ENCODE data around the gene HLA-E. TPM values are rescaled to one million over a fixed set of nuclear protein-coding genes. Genes with fewer than 3 reads are reported as not detected.
"Not testable (repeated sequence)": the region's sequence is repeated elsewhere in the genome, so short reads cannot be mapped to it uniquely, and the experiment has no call there.

Gene HLA-E
- total RNA-seq, 3 donors from 2014 or later: 420 to 803 (median 575) TPM

DNA sequence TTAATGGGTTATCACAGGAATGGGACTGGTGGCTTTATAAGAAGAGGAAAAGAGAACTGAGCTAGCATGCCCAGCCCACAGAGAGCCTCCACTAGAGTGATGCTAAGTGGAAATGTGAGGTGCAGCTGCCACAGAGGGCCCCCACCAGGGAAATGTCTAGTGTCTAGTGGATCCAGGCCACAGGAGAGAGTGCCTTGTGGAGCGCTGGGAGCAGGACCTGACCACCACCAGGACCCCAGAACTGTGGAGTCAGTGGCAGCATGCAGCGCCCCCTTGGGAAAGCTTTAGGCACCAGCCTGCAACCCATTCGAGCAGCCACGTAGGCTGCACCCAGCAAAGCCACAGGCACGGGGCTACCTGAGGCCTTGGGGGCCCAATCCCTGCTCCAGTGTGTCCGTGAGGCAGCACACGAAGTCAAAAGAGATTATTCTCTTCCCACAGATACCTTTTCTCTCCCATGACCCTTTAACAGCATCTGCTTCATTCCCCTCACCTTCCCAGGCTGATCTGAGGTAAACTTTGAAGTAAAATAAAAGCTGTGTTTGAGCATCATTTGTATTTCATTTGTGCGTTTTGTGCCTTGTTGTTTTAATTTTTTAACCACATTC, 4.4 kb downstream of the HLA-E start:
- peak overlapping the region in 1 of 2 donors; percentile 29 for H3K27ac ChIP-seq
- H3K4me1 ChIP-seq: peaks cover 0 to 11% of the 10 kb centered on the region in 2 donors
- DNase-seq (ENCODE audit: low spot score in 2 of 2): no peak
- TF ChIP-seq POLR2AphosphoS5 (IDR thresholded peaks at IDR 0.05) (no peak), POLR2A (IDR thresholded peaks at IDR 0.05) (no peak)
- TF ChIP-seq, protein P1, sequence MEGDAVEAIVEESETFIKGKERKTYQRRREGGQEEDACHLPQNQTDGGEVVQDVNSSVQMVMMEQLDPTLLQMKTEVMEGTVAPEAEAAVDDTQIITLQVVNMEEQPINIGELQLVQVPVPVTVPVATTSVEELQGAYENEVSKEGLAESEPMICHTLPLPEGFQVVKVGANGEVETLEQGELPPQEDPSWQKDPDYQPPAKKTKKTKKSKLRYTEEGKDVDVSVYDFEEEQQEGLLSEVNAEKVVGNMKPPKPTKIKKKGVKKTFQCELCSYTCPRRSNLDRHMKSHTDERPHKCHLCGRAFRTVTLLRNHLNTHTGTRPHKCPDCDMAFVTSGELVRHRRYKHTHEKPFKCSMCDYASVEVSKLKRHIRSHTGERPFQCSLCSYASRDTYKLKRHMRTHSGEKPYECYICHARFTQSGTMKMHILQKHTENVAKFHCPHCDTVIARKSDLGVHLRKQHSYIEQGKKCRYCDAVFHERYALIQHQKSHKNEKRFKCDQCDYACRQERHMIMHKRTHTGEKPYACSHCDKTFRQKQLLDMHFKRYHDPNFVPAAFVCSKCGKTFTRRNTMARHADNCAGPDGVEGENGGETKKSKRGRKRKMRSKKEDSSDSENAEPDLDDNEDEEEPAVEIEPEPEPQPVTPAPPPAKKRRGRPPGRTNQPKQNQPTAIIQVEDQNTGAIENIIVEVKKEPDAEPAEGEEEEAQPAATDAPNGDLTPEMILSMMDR (IDR thresholded peaks at IDR 0.05): no peak
- intact Hi-C loops (cut with DNase I; ENCODE audit: low total_unique reads): no loop called here
- H3K36me3 ChIP-seq: no peaks in the 10 kb centered on the region
- H3K9me3 ChIP-seq: no peaks in the 10 kb centered on the region
- no peaks in the 10 kb centered on the region for H3K27me3 ChIP-seq
- H3K4me3 ChIP-seq: no peak overlapping the region

DNA sequence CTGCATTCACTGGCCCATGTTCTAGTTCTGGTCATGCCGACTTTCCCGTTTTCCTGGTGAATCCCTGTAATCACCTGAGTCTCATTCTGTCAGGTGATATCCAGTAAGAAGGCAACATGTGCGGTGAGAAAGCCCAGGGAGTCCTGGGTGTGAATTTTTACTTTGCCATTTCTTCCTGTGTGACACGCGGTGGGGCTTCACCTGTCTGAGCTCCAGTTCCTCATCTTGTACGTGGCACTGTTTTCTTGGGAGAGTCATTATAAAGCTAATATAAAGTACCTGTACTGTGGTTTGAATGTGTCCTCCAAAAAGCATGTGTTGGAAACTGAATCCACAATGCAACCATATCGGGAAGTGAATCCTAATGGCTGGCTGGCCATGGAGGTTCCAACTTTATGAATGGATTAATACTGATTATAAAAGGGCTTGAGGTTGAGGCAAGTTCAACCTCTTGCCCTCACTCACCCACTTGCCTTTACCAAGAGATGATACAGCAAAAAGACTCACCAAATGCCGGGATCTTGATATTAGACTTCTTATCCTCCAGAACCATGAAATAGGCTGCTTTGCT, 5.1 kb downstream of the HLA-E start:
- Histone ChIP-seq H3K27ac (peak overlapping the region in 1 of 2 donors; percentile 15), H3K4me1 (peaks cover 0 to 11% of the 10 kb centered on the region in 2 donors), H3K27me3 (no peaks in the 10 kb centered on the region), H3K9me3 (no peaks in the 10 kb centered on the region), H3K4me3 (no peak overlapping the region), H3K36me3 (no peaks in the 10 kb centered on the region)
- no peak for DNase-seq (ENCODE audit: low spot score in 2 of 2)
- intact Hi-C loops (cut with DNase I; ENCODE audit: low total_unique reads): no loop called here
- TF ChIP-seq POLR2A (IDR thresholded peaks at IDR 0.05) (no peak), POLR2AphosphoS5 (IDR thresholded peaks at IDR 0.05) (no peak)
- TF ChIP-seq, protein P1 (IDR thresholded peaks at IDR 0.05): no peak

DNA sequence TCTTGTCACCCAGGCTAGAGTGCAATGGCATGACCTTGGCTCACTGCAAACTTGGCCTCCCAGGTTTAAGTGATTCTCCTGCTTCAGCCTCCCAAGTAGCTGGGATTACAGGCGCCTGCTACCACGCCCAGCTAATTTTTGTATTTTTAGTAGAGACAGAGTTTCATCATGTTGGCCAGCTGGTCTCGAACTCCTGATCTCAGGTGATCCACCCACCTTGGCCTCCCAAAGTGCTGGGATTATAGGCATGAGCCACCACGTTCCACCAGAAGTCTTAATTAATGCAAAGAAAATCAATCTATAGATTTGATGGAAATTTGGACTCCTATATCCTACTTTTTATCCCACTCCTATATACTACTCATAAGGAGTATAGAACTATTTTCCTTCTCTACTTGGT, 5.8 kb downstream of the HLA-E start:
- DNase-seq (ENCODE audit: low spot score in 2 of 2); H3K27me3 ChIP-seq; H3K4me3 ChIP-seq; intact Hi-C loops (cut with DNase I; ENCODE audit: low total_unique reads); H3K36me3 ChIP-seq; H3K27ac ChIP-seq; H3K9me3 ChIP-seq: not testable (repeated sequence)
- peaks cover 0 to 11% of the 10 kb centered on the region in 2 donors for H3K4me1 ChIP-seq

DNA sequence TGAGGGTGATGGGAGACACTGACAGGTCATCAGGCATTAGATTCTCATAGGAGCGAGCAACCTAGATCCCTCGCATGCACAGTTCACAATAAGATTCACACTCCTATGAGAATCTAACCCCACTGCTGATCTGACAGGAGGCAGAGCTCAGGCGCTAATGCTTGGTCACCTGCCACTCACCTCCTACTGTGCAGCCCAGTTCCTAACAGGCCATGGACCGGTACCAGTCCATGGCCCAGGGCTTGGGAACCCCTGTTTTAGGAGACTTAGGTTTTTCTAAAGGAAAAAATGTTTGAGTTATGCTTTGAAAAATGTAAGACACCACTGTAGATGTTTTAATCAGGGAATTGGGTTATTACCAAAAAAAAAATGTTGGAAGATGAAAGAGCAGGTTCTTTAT, 6.7 kb downstream of the HLA-E start:
- H3K9me3 ChIP-seq: no peaks in the 10 kb centered on the region
- peak overlapping the region; percentile 29 to 61 for H3K27ac ChIP-seq
- H3K36me3 ChIP-seq: no peaks in the 10 kb centered on the region
- no peak for TF ChIP-seq POLR2A (IDR thresholded peaks at IDR 0.05)
- TF ChIP-seq, protein P1 (IDR thresholded peaks at IDR 0.05): no peak
- TF ChIP-seq POLR2AphosphoS5 (IDR thresholded peaks at IDR 0.05): no peak
- H3K4me3 ChIP-seq: no peak overlapping the region
- intact Hi-C loops (cut with DNase I; ENCODE audit: low total_unique reads): no loop called here
- no peak for DNase-seq (ENCODE audit: low spot score in 2 of 2)
- peaks cover 0 to 5% of the 10 kb centered on the region in 2 donors for H3K4me1 ChIP-seq
- H3K27me3 ChIP-seq: no peaks in the 10 kb centered on the region

DNA sequence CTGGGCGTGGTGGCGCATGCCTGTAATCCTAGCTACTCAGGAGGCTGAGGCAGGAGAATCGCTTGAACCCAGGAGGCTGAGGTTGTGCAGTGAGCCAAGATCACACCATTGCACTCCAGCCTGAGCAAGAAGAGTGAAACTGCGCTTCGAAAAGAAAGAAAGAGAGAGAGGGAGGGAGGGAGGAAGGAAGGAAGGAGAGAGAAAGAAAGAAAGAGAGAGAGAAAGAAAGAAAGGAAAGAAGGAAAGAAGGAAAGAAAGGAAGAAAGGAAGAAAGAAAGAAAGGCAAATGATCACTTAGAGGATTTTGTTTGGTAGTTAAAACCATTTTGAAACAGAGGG, 7.9 kb downstream of the HLA-E start:
- H3K4me1 ChIP-seq; H3K4me3 ChIP-seq; DNase-seq (ENCODE audit: low spot score in 2 of 2); H3K36me3 ChIP-seq; H3K9me3 ChIP-seq; intact Hi-C loops (cut with DNase I; ENCODE audit: low total_unique reads); H3K27me3 ChIP-seq: not testable (repeated sequence)
- H3K27ac ChIP-seq: peak overlapping the region in 1 of 2 donors; percentile 61

DNA sequence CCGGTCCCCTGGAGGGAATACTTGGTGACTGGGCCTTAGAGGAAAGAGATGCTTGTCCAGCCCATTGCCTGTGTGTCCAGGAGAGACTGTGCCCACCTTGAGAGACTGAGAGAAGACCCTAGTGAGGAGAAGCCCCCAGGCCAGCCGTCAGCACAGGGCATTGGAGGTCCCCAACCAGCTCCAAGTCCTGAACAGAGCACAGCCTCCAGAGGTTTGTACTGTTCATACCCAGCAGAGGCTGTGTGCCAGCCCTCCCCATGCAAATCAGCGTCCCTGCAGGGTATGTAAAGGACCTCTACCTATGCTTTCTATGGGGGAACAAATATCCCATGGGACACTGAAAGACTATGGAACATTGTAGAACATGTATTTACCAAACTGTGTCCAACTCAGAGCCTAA, 8.4 kb downstream of the HLA-E start:
- H3K4me3 ChIP-seq: no peak overlapping the region
- no peaks in the 10 kb centered on the region for H3K36me3 ChIP-seq
- H3K9me3 ChIP-seq: no peaks in the 10 kb centered on the region
- DNase-seq (ENCODE audit: low spot score in 2 of 2): no peak
- intact Hi-C loops (cut with DNase I; ENCODE audit: low total_unique reads): no loop called here
- TF ChIP-seq POLR2A (IDR thresholded peaks at IDR 0.05) (no peak), POLR2AphosphoS5 (IDR thresholded peaks at IDR 0.05) (no peak)
- TF ChIP-seq, protein P1 (IDR thresholded peaks at IDR 0.05): no peak
- no peaks in the 10 kb centered on the region for H3K27me3 ChIP-seq
- H3K27ac ChIP-seq: no peak overlapping the region
- no peaks in the 10 kb centered on the region for H3K4me1 ChIP-seq

DNA sequence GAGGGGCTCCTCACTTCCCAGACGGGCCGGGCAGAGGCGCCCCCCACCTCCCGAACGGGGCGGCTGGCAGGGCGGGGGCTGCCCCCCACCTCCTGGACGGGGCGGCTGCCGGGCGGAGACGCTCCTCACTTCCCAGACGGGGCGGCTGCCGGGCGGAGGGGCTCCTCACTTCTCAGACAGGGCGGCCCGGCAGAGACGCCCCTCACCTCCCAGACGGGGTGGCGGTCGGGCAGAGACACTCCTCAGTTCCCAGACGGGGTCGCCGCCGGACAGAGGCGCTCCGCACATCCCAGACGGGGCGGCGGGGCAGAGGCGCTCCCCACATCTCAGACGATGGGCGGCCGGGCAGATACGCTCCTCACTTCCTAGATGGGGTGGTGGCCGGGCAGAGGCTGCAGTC, 9.4 kb downstream of the HLA-E start:
- intact Hi-C loops (cut with DNase I; ENCODE audit: low total_unique reads); H3K4me3 ChIP-seq; H3K36me3 ChIP-seq; DNase-seq (ENCODE audit: low spot score in 2 of 2); H3K27ac ChIP-seq; H3K9me3 ChIP-seq; H3K27me3 ChIP-seq; H3K4me1 ChIP-seq: not testable (repeated sequence)

All from breast epithelium (tissue), 4 donors.